Ascending aorta (tissue), 2 donors: ENCODE measurements around the gene RGS19. TPM values are rescaled to one million over a fixed set of nuclear protein-coding genes. Genes with fewer than 3 reads are reported as not detected.

Source experiments
- DNase-seq, 2 donors: peaks; one replicate each; pipeline ENCODE4 v3.0.0-alpha.2; 2019; ENCODE audit warnings: low spot score in 2 of 2
- H3K27ac ChIP-seq, 2 donors: fragments of 200-600 bp; sonication (generic); one replicate each; pipeline ENCODE4 v1.5.1; 2016 to 2017; ENCODE audit warnings: mild to moderate bottlenecking in 1 of 2
- H3K27me3 ChIP-seq: fragments of 200-600 bp; sonication (generic); one replicate; pipeline ENCODE4 v1.5.1; 2017
- H3K36me3 ChIP-seq, 2 donors: fragments of 200-600 bp; sonication (generic); one replicate each; pipeline ENCODE4 v1.5.1; 2016
- H3K4me1 ChIP-seq, 2 donors: fragments of 200-600 bp; sonication (generic); one replicate each; pipeline ENCODE4 v1.5.1; 2016 to 2017; ENCODE audit warnings: mild to moderate bottlenecking in 1 of 2
- H3K4me3 ChIP-seq, 2 donors: fragments of 200-600 bp; sonication (generic); one replicate each; pipeline ENCODE4 v1.5.1; 2016 to 2017; ENCODE audit warnings: mild to moderate bottlenecking in 1 of 2
- H3K9me3 ChIP-seq, 2 donors: fragments of 200-600 bp; sonication (generic); one replicate each; pipeline ENCODE4 v1.5.1; 2016
- intact Hi-C: fragments of 100-400 bp; cut with DNase I; formaldehyde crosslinking; loops from one replicate; pipeline ENCODE4 v1.15.1; 2023
- total RNA-seq: library from RNA; depleted of rRNA; stranded (reverse); fragments of >200 nt; gene quantifications from one replicate; pipeline ENCODE4 v1.1.0, GENCODE V29; 2016
- TF ChIP-seq, protein P1 (sequence below), 3 experiments: fragments of 200-600 bp in 2 of 3; fragments of 450-650 bp in 1 of 3; sonication (generic) in 2 of 3; IDR thresholded peaks; one replicate each; pipeline ENCODE4 v1.5.1; 2016 to 2019; ENCODE audit warnings: antibody characterized with exemption in 3 of 3, mild to moderate bottlenecking in 1 of 3, moderate library complexity in 1 of 3

The RGS19 gene
- total RNA-seq, 1 donor from 2014 or later = 109 TPM

DNA sequence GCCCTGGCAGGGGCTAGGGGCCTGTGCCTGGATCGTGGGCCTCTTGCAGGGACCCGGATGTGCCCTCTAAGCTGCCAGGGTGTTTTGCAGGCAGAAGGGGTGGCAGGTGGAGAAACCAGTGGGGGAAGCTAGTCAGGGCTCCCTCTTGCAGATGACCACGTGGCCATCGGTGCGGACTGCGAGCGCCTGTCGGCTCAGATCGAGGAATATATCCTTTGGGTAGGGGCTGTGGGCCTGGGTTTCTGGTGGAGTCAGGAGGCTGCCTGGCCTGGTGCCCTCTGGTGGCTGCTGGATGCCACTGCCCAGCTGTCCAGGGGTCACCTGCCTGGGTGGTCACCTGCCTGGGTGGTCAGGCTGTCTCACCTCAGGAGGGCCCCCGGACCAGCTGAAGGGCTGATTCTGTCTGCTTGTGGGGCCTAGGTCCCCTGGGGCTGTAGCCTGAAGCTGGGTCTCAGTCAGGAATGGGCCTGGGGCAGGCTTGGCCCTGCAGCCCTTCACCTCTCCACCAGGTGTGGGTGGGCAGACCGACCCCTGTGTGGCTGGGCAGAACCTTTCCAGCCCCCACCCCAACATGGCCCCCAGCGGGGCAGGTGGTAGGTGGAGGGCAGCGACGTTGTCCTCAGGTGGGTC lies 9.6 kb downstream of the RGS19 start:
- H3K4me3 ChIP-seq = no peak overlapping the region
- H3K27ac ChIP-seq = no peak overlapping the region
- H3K9me3 ChIP-seq = no peaks in the 10 kb centered on the region
- peaks cover 3 to 10% of the 10 kb centered on the region in 2 donors for H3K4me1 ChIP-seq
- peaks cover 34 to 51% of the 10 kb centered on the region in 2 donors for H3K36me3 ChIP-seq
- intact Hi-C loops = no loop called here
- no peak for DNase-seq
- no peaks in the 10 kb centered on the region for H3K27me3 ChIP-seq
- TF ChIP-seq, protein P1, sequence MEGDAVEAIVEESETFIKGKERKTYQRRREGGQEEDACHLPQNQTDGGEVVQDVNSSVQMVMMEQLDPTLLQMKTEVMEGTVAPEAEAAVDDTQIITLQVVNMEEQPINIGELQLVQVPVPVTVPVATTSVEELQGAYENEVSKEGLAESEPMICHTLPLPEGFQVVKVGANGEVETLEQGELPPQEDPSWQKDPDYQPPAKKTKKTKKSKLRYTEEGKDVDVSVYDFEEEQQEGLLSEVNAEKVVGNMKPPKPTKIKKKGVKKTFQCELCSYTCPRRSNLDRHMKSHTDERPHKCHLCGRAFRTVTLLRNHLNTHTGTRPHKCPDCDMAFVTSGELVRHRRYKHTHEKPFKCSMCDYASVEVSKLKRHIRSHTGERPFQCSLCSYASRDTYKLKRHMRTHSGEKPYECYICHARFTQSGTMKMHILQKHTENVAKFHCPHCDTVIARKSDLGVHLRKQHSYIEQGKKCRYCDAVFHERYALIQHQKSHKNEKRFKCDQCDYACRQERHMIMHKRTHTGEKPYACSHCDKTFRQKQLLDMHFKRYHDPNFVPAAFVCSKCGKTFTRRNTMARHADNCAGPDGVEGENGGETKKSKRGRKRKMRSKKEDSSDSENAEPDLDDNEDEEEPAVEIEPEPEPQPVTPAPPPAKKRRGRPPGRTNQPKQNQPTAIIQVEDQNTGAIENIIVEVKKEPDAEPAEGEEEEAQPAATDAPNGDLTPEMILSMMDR (IDR thresholded peaks at IDR 0.05) = peak in 2 of 3 experiments; percentile 49 to 54

DNA sequence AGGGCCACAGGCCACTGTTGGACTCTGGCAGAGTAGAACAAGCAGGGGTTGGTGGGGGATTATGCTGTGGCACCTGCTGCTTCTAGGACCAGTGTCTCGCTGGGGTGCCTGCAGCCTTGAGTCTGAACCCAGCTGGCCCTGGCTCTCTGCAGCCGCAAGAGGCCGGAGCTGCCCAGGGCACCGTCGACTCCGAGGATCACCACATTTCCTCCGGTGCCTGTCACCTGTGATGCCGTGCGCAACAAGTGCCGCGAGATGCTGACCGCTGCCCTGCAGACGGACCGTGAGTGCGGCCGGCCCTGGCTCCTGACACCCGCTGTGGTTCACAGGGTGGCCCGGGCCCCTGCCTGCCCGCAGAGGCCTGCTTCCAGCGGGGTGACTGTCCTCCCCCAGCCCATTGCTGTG lies 10.1 kb downstream of the RGS19 start:
- Histone ChIP-seq H3K36me3 (peaks cover 31 to 47% of the 10 kb centered on the region in 2 donors), H3K4me1 (peaks cover 4 to 15% of the 10 kb centered on the region in 2 donors), H3K27ac (no peak overlapping the region), H3K27me3 (no peaks in the 10 kb centered on the region), H3K4me3 (no peak overlapping the region), H3K9me3 (no peaks in the 10 kb centered on the region)
- intact Hi-C loops = no loop called here
- TF ChIP-seq, protein P1 (IDR thresholded peaks at IDR 0.05) = no peak
- no peak for DNase-seq

DNA sequence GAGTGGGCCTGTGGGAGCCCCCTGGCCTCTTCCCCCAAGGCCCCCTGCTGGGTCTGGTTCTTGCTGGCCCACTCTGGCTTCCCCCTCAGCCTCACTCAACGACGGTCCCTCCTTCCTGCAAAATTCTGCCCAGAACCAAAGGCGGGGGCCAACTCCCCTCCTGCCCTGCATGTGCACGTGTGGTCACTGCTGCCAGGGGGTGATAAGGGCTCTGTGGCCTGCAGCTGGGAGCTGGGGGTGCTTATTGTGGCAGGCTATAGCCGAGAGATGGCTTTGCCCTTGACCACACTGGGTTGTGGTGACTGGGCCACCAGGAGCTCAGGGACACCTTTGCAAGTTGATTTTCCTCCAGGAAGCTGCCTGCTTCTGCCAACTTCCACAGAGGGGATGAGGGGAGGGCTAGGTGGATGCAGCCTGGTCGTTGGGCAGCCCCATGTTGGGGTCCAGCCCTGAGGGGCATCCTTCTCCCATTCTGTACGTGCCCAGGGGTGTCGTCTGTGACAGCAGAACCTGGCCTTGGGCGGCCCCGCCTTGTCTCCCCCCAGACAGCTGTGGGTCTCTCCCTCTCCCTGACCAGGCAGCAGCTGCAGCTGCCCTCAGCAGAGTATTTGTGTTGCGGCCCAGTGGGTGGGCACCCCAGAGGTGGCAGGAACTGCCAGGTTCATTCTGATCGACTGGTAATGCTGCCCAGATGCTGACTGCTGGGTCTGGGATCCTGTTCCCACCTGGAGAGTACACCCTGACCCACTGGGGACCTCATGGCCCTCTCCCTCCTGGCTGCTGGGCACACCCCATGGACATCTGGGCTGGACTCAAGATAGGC lies 10.7 kb downstream of the RGS19 start:
- intact Hi-C loops = no loop called here
- TF ChIP-seq, protein P1 (IDR thresholded peaks at IDR 0.05) = no peak
- Histone ChIP-seq H3K27ac (no peak overlapping the region), H3K4me3 (no peak overlapping the region), H3K9me3 (no peaks in the 10 kb centered on the region), H3K36me3 (peaks cover 28 to 41% of the 10 kb centered on the region in 2 donors), H3K27me3 (no peaks in the 10 kb centered on the region), H3K4me1 (peaks cover 10 to 17% of the 10 kb centered on the region in 2 donors)
- DNase-seq = no peak

DNA sequence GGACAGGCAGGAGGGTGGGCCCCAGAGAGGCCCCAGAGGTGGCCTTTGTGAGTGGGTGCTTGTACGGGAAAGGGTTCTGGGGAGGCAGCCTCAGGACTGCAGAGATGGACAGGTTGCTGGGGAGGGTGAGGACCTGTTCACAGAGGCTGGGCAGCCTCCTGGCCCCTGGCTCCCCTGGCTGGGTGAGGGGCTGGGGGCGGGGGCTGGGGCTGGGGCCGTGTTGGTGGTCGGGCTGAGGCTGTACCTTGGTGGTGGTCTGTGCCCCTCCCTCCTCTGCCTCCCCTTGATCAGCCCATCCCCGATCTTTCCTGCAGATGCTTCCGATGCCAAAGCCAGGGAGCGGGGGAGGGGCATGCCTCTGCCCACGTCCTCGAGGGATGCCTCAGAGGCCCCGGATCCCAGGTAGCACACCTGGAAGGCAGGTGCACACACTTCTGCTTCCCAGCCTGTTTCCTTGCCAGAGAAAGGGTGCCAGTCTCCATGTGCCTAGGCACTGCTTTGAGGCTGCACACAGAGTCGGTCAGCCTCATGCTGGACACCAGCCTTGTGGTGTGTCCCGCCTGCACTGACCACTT lies 11.5 kb downstream of the RGS19 start:
- Histone ChIP-seq H3K27me3 (no peaks in the 10 kb centered on the region), H3K4me1 (peaks cover 12 to 17% of the 10 kb centered on the region in 2 donors), H3K27ac (no peak overlapping the region), H3K36me3 (peaks cover 22 to 34% of the 10 kb centered on the region in 2 donors), H3K4me3 (no peak overlapping the region), H3K9me3 (no peaks in the 10 kb centered on the region)
- intact Hi-C loops = no loop called here
- DNase-seq = no peak
- TF ChIP-seq, protein P1 (IDR thresholded peaks at IDR 0.05) = no peak

DNA sequence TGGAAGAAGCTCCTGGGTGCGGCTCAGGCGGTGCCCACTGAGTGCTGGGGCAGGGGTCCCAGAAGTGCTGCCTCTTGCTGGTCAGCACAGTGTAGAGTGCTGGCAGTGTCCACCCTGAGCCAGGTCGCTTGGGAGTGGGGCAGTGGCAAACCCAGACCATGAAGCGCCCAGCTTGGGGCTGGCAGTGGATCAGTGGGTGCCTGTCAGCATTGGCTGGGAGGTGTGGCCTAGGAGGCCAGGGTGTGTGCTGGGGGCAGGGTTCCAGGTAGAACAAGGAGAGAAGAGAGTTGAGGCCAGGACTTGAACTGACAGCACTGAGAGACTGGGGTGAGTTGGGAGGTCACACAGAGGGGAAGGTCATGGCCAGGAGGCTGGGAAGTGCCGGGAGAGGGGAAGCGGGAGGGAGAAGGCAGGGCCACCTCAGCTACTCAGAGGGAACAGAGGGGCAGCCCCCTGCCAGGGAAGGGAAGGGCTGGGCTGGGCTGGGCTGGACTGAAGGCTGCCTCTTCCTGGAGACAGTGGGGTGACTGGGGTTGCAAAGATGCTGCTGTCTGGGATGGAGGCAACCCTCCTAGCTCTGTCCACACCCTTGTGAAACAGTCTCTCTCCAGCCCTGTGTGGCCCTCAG lies 12.2 kb downstream of the RGS19 start:
- intact Hi-C loops = no loop called here
- no peaks in the 10 kb centered on the region for H3K27me3 ChIP-seq
- no peak overlapping the region for H3K4me3 ChIP-seq
- H3K27ac ChIP-seq = no peak overlapping the region
- no peak for DNase-seq
- TF ChIP-seq, protein P1 (IDR thresholded peaks at IDR 0.05) = no peak
- no peaks in the 10 kb centered on the region for H3K9me3 ChIP-seq
- H3K36me3 ChIP-seq = peaks cover 15 to 27% of the 10 kb centered on the region in 2 donors
- peaks cover 16 to 22% of the 10 kb centered on the region in 2 donors for H3K4me1 ChIP-seq
